GM21825 (cell line): ENCODE measurements around the gene DNM3.

Source experiments
- ATAC-seq: cut with Tn5 transposase; IDR thresholded peaks from one replicate; pipeline ENCODE4 v1.9.1; 2021; ENCODE audit warnings: mild to moderate bottlenecking, moderate library complexity; ENCODE audit not compliant: unreplicated experiment

Gene DNM3

GRCh38 chr1:171868217-171868803 lies 27.0 kb downstream of the DNM3 start:
- no peak for ATAC-seq

- no peak for ATAC-seq
Measured at GRCh38 chr1:171869097-171869496, 27.8 kb downstream of the DNM3 start.

- ATAC-seq = no peak
Measured at GRCh38 chr1:171871848-171872247, 30.6 kb downstream of the DNM3 start.

- ATAC-seq = no peak
Measured at GRCh38 chr1:171872430-171872829, 31.1 kb downstream of the DNM3 start.

DNA sequence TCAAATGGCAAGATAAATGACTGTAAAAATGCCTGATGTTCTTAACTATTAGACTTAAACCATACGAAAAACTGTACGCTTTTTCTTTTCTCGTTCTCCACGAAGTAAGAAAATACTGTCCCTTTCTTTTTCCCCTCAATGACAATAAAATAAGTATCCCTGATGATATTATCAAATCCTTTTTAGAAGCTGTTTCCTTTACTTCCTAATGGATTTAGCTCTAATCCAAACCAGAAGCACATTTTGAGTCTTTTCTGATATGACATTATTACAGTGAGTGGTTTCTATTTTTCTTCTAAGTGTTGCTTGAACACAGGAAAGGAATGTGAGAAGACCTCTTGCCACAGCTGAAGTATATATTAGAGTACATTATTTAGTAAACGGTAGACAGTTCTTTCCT lies 32.4 kb downstream of the DNM3 start:
- ATAC-seq = no peak

GRCh38 chr1:171877701-171878100 lies 36.4 kb downstream of the DNM3 start:
- no peak for ATAC-seq

GRCh38 chr1:171879556-171879955 lies 38.3 kb downstream of the DNM3 start:
- no peak for ATAC-seq

DNA sequence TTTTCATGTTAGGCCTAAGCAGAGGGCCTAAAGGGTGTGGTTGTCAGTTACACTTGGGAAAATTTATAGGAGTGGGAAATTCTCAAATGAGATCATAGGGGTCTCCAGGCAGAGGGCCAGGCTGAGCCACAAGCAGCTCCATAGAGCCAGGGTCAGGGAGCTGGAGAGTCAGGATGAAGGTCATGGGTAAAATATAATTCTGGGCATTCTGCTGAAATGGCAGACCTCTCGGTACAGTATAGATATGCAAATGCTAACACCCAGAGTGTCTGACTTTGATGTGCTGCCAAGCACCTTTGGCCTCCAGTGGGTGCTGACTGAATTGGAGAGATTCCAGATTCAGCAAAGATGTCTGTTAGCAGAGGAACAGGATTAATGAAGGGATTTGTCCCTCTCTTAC lies 40.1 kb downstream of the DNM3 start:
- no peak for ATAC-seq

GRCh38 chr1:171883849-171884248 lies 42.6 kb downstream of the DNM3 start:
- ATAC-seq = no peak

DNA sequence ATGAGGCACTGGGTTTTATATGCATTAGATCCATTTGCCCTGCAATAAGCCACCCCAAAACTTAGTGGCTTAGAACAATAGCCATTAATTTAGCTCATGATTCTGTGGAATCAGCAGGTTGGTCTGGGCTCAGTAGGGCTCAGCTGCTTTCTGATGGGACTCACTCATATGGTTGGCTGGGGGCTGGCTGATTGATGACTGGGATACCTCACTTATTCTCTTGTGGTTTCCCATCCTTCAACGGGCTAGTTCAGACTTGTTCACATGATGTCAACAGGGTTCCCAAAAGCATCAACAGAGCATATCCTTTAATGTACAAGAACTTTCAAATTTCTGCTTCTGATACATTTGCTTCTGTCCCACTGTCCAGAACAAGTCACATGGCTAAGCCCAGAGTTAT lies 43.2 kb downstream of the DNM3 start:
- ATAC-seq = no peak

GRCh38 chr1:171890131-171890530 lies 48.8 kb downstream of the DNM3 start:
- ATAC-seq = no peak

DNA sequence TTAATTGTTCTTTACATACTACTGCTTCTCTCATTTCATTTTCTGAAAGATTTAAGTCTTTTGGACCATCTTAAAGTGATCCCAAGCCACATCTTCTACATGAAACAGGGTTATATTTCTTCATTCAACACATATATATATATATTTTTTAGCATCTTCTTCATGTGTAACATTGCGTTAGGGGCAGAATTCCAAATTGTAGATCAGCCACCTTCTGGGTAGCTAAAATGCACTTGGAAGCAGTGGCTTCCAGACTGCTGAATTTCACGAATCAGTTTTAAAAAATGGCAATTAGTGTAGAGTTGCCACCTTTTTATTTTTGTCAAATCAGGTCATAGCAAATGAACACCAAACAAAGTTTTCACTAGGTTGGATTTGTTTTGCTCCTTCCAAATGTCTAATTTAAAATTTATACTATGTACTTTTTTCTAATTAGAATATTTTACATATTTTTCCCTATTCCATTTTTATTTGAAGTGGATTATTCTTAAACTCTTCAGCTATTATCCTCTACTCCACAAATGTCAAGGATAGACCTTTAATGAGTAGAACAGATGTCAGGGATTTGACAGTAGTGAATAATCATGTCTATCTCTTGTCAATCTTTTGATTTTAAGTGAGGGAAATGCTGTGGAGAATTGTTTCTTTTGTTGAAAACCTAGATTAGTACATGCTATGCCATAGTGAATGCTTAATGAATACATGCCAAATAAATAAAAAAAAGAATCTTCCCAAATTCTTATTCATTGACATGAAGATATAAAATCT lies 55.8 kb downstream of the DNM3 start:
- no peak for ATAC-seq

- no peak for ATAC-seq
Measured at GRCh38 chr1:171898941-171899340, 57.6 kb downstream of the DNM3 start.

GRCh38 chr1:171899838-171900237 lies 58.5 kb downstream of the DNM3 start:
- ATAC-seq = no peak

DNA sequence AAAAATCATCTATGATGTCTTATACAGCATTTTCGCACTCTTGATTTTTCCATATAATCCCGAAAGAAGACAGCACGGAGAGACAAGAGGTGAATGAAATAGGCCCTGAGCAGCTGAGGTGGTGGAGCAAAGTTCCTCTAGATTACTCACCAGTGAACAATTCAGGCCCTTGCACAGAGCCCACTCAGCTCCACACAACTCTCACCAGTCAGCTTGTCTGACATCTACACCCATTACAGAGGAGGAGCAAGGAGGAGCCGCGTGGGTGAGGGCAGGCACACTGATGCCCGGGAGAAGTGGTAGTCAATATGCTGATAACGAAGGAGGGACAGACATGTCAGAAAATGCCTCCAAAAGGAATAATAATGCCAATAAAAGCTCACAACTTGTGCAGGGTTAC lies 59.9 kb downstream of the DNM3 start:
- no peak for ATAC-seq

GRCh38 chr1:171902527-171902926 lies 61.2 kb downstream of the DNM3 start:
- ATAC-seq = no peak

DNA sequence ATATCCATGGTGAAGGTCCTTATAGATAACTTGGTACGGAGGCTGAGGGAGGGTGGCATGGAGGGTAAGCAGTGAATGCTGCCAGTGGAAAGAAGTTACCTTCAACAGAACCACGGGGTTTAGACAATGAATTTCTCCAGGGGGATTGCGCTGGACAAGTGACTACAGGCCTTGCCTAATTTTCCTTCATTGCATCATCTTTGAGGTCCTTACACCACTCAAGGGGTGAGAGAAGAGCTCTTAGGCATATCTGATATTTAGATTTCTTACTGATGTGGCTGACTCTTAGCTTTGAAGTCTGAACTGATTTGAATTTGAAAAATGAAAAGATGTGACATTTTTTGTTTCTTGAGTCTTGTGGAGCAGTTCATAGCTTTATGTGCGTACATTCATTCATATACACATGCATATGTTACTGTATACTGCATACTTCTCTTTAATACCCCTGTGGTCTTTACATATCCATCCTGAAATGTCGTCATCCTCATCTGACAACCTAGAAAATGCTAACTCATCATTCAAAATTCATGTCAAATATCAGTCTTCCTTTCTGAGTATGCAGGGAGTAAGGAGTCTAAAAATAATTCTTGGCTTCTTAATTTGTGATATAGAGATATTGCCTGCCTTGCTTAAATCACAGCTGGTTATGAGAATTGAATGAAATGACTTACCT lies 63.6 kb downstream of the DNM3 start:
- no peak for ATAC-seq

DNA sequence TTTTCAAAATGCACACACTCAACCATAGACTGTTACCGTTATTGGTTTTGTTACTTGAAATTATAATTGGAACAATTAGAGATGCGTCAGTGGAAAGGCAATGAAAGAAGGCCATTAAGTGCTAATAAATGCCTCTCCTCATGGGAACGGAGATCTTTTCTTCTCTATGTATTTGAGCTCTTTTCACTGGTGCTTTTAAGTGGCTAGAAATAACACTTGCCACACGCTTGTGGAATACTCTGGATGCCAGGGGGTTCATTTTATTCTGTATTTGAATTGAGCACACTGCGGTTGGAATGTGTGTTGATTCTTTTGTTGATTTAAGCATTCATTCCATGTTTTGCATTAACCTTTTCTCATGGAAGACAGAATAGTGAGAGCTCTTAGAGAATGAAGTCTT lies 68.4 kb downstream of the DNM3 start:
- ATAC-seq = no peak

DNA sequence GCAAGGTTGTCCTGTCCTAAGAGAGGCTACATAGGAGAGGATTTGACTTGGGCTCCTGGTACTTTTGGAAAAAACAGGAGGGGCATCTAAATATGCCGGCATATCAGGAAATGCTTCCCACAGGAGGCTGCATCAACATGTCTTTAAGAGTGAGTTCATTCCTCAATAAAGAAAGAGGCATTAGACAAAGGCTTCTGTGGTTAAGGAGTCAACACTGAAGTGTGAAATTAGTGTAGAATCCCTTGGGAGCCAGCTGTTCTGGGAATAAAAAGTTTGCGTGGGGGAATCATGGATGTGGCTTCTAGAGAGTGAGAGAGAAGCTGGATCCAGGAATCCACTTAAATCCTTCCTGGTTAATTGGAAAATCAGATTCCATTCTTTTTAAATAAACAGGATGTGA lies 69.5 kb downstream of the DNM3 start:
- no peak for ATAC-seq

GRCh38 chr1:171911506-171911905 lies 70.2 kb downstream of the DNM3 start:
- ATAC-seq = no peak

GRCh38 chr1:171912509-171913175 lies 71.3 kb downstream of the DNM3 start:
- ATAC-seq = no peak

- ATAC-seq = no peak
Measured at GRCh38 chr1:171913385-171913784, 72.1 kb downstream of the DNM3 start.
